ENCODE data around the gene UBC.
"Not testable (repeated sequence)": the region's sequence is repeated elsewhere in the genome, so short reads cannot be mapped to it uniquely, and the experiment has no call there.

Gene UBC

GRCh38 chr12:124913474-124914391 is 717 bp downstream of the UBC start:
- peak; percentile 94 for DNase-seq

GRCh38 chr12:124912529-124913287 is 1.7 kb downstream of the UBC start:
- not testable (repeated sequence) for DNase-seq

GRCh38 chr12:124911521-124911920 is 2.9 kb downstream of the UBC start:
- peak in 1 of 2 donors; percentile 25 for DNase-seq

- DNase-seq, result peak in 1 of 2 donors; percentile 50
Measured at GRCh38 chr12:124910561-124911478, 3.6 kb downstream of the UBC start.

- DNase-seq, result peak in 1 of 2 donors; percentile 46
Measured at GRCh38 chr12:124909831-124910560, 4.5 kb downstream of the UBC start.

GRCh38 chr12:124906606-124907261 is 7.7 kb downstream of the UBC start:
- DNase-seq, result peak; percentile 91 to 95

GRCh38 chr12:124904306-124905098 is 9.9 kb downstream of the UBC start:
- peak in 1 of 2 donors; percentile 60 for DNase-seq

GRCh38 chr12:124902916-124903315 is 11.5 kb downstream of the UBC start:
- no peak for DNase-seq

GRCh38 chr12:124901003-124901402 is 13.4 kb downstream of the UBC start:
- DNase-seq, result no peak

GRCh38 chr12:124900345-124900795 is 14.1 kb downstream of the UBC start:
- DNase-seq, result not testable (repeated sequence)

GRCh38 chr12:124898923-124899294 is 15.5 kb downstream of the UBC start:
- DNase-seq, result no peak

GRCh38 chr12:124898200-124898922 is 16.1 kb downstream of the UBC start:
- peak; percentile 67 to 70 for DNase-seq

- DNase-seq, result no peak
Measured at GRCh38 chr12:124896461-124896860, 18.0 kb downstream of the UBC start.

GRCh38 chr12:124893792-124894516 is 20.5 kb downstream of the UBC start:
- DNase-seq, result no peak

GRCh38 chr12:124888260-124888659 is 26.2 kb downstream of the UBC start:
- no peak for DNase-seq

GRCh38 chr12:124887766-124888165 is 26.7 kb downstream of the UBC start:
- not testable (repeated sequence) for DNase-seq

- peak in 1 of 2 donors; percentile 63 for DNase-seq
Measured at GRCh38 chr12:124884587-124885438, 29.6 kb downstream of the UBC start.
